Upper lobe of right lung (tissue), 1 donor: Measurements from ENCODE around the gene CRISP1. TPM values are rescaled to one million over a fixed set of nuclear protein-coding genes. Genes with fewer than 3 reads are reported as not detected.

Source experiments
- ATAC-seq: fragments of 200-7000 bp; cut with Tn5 transposase; one replicate; pipeline ENCODE4 v1.9.1; 2020; ENCODE audit warnings: mild to moderate bottlenecking, moderate library complexity
- DNase-seq: peaks from one replicate; pipeline ENCODE4 v3.0.0-alpha.2; 2020
- H3K27ac ChIP-seq: fragments of 200-600 bp; one replicate; pipeline ENCODE4 v1.8.0; 2022
- H3K27me3 ChIP-seq: fragments of 200-600 bp; one replicate; pipeline ENCODE4 v1.8.0; 2022; ENCODE audit warnings: mild to moderate bottlenecking
- H3K36me3 ChIP-seq: fragments of 200-600 bp; one replicate; pipeline ENCODE4 v1.8.0; 2022
- H3K4me1 ChIP-seq: fragments of 200-600 bp; one replicate; pipeline ENCODE4 v1.8.0; 2022
- H3K4me3 ChIP-seq: fragments of 200-600 bp; one replicate; pipeline ENCODE4 v1.8.0; 2022; ENCODE audit warnings: mild to moderate bottlenecking
- H3K9me3 ChIP-seq: fragments of 200-600 bp; one replicate; pipeline ENCODE4 v1.8.0; 2022
- CTCF ChIP-seq: fragments of 200-600 bp; IDR thresholded peaks from one replicate; pipeline ENCODE4 v1.8.0; 2022; ENCODE audit warnings: antibody characterized with exemption
- intact Hi-C: fragments of 100-400 bp; cut with DNase I; formaldehyde crosslinking; loops from one replicate; pipeline ENCODE4 v1.11.0; 2022
- total RNA-seq: library from RNA; stranded (reverse); fragmentation: NEBNext Ultra II Directional; extraction: Animal tissue kit (Norgen Biotek cat#: 25700); gene quantifications from one replicate; pipeline ENCODE4 v1.2.1, GENCODE V29; 2021
- donor health status: DM: no; HTN: yes; CAD: no; lungs with severe emphysema.

Gene CRISP1
- total RNA-seq, 1 donor from 2014 or later: not detected

- intact Hi-C loops: no loop called here
- H3K36me3 ChIP-seq: no peaks in the 10 kb centered on the region
- no peak for TF ChIP-seq CTCF
- no peak overlapping the region for H3K27ac ChIP-seq
- DNase-seq: no peak
- no peaks in the 10 kb centered on the region for H3K4me1 ChIP-seq
- no peaks in the 10 kb centered on the region for H3K27me3 ChIP-seq
- H3K4me3 ChIP-seq: no peak overlapping the region
- H3K9me3 ChIP-seq: no peaks in the 10 kb centered on the region
- ATAC-seq: no peak
Observed at GRCh38 chr6:49892280-49892679, 25.9 kb upstream of the CRISP1 start.

GRCh38 chr6:49890988-49891387, 24.7 kb upstream of the CRISP1 start:
- Histone ChIP-seq H3K27ac (no peak overlapping the region), H3K4me1 (no peaks in the 10 kb centered on the region), H3K27me3 (no peaks in the 10 kb centered on the region), H3K9me3 (no peaks in the 10 kb centered on the region), H3K36me3 (no peaks in the 10 kb centered on the region), H3K4me3 (no peak overlapping the region)
- intact Hi-C loops: no loop called here
- no peak for TF ChIP-seq CTCF
- DNase-seq (no peak), ATAC-seq (no peak)

- no peak for ATAC-seq
- Histone ChIP-seq H3K4me3 (no peak overlapping the region), H3K9me3 (no peaks in the 10 kb centered on the region), H3K27ac (no peak overlapping the region), H3K36me3 (no peaks in the 10 kb centered on the region), H3K27me3 (no peaks in the 10 kb centered on the region), H3K4me1 (no peaks in the 10 kb centered on the region)
- intact Hi-C loops: no loop called here
- TF ChIP-seq CTCF: no peak
- DNase-seq: no peak
Observed at GRCh38 chr6:49888742-49889431, 22.6 kb upstream of the CRISP1 start.

GRCh38 chr6:49868951-49869529, 2.7 kb upstream of the CRISP1 start:
- ATAC-seq (no peak), DNase-seq (no peak)
- Histone ChIP-seq H3K4me1 (no peaks in the 10 kb centered on the region), H3K36me3 (no peaks in the 10 kb centered on the region), H3K9me3 (no peaks in the 10 kb centered on the region), H3K4me3 (no peak overlapping the region), H3K27ac (no peak overlapping the region), H3K27me3 (no peaks in the 10 kb centered on the region)
- intact Hi-C loops: no loop called here
- TF ChIP-seq CTCF: no peak

GRCh38 chr6:49856282-49856681, 10.1 kb downstream of the CRISP1 start:
- no peak for TF ChIP-seq CTCF
- Histone ChIP-seq H3K4me3 (no peak overlapping the region), H3K27ac (no peak overlapping the region), H3K9me3 (no peaks in the 10 kb centered on the region), H3K4me1 (no peaks in the 10 kb centered on the region), H3K36me3 (no peaks in the 10 kb centered on the region), H3K27me3 (no peaks in the 10 kb centered on the region)
- intact Hi-C loops: no loop called here
- no peak for ATAC-seq
- no peak for DNase-seq
